PC-9 (cell line): ENCODE measurements around the gene ALDH2. TPM values are rescaled to one million over a fixed set of nuclear protein-coding genes. Genes with fewer than 3 reads are reported as not detected.
"Not testable (repeated sequence)": the region's sequence is repeated elsewhere in the genome, so short reads cannot be mapped to it uniquely, and the experiment has no call there.

Source experiments
- BruUV-seq: library from RNA; stranded (reverse); fragments of 400-500 nt; replicated peaks from 2 replicates; lab custom pipeline; 2021; lab: Mats Ljungman, UMichigan
- CTCF ChIA-PET: fragments of 300-600 bp; sonication (Branson Sonifier 250); formaldehyde crosslinking; loops from one replicate; lab custom pipeline; 2022; ENCODE audit warnings: antibody characterized with exemption; lab: Charles Lee
- POLR2A ChIA-PET: fragments of 300-600 bp; sonication (Branson Sonifier 250); formaldehyde crosslinking; loops from one replicate; lab custom pipeline; 2022; ENCODE audit warnings: antibody characterized with exemption; ENCODE audit not compliant: unreplicated experiment; lab: Charles Lee
- DNase-seq, 2 experiments: peaks; one replicate each; pipeline versions ENCODE4 v3.0.0 to v3.0.0-alpha.2; 2015 to 2022; ENCODE audit warnings: mixed read lengths in 1 of 2
- H2AFZ ChIP-seq: fragments of 200-600 bp; sonication (generic); 2 replicates; pipeline ENCODE4 v1.8.1; 2017; ENCODE audit warnings: antibody characterized with exemption
- H3F3A ChIP-seq: fragments of 200-600 bp; sonication (generic); 2 replicates; pipeline ENCODE4 v1.8.1; 2017; ENCODE audit warnings: antibody characterized with exemption, mild to moderate bottlenecking, low read depth; ENCODE audit not compliant: insufficient read depth
- H3K27ac ChIP-seq: fragments of 200-600 bp; sonication (generic); 2 replicates; pipeline ENCODE4 v1.6.1; 2016; ENCODE audit warnings: mixed run types
- H3K27me3 ChIP-seq: fragments of 200-600 bp; sonication (generic); 2 replicates; pipeline ENCODE4 v1.6.1; 2016; ENCODE audit warnings: low read depth, mixed run types; ENCODE audit not compliant: insufficient read depth
- H3K36me3 ChIP-seq: fragments of 200-600 bp; sonication (generic); 2 replicates; pipeline ENCODE4 v1.6.1; 2016; ENCODE audit warnings: low read depth, mixed run types
- H3K4me1 ChIP-seq: fragments of 200-600 bp; sonication (generic); replicated peaks from 2 replicates; pipeline ENCODE4 v1.6.1; 2016; ENCODE audit warnings: mixed run types; ENCODE audit not compliant: insufficient read depth
- H3K4me2 ChIP-seq: fragments of 200-600 bp; sonication (generic); 2 replicates; pipeline ENCODE4 v1.6.1; 2017; ENCODE audit warnings: mixed run types
- H3K4me3 ChIP-seq: fragments of 200-600 bp; sonication (generic); 2 replicates; pipeline ENCODE4 v1.6.1; 2016; ENCODE audit warnings: mixed run types
- H3K79me2 ChIP-seq: fragments of 200-600 bp; sonication (generic); 2 replicates; pipeline ENCODE4 v1.6.1; 2017; ENCODE audit warnings: low read depth, mixed run types
- H3K9me2 ChIP-seq: fragments of 200-600 bp; sonication (generic); 2 replicates; pipeline ENCODE4 v1.8.1; 2017; ENCODE audit warnings: mild to moderate bottlenecking; ENCODE audit not compliant: insufficient read depth
- H3K9me3 ChIP-seq: fragments of 200-600 bp; sonication (generic); 2 replicates; pipeline ENCODE4 v1.8.1; 2016; ENCODE audit warnings: low read depth; ENCODE audit not compliant: insufficient read depth
- H4K20me1 ChIP-seq: fragments of 200-600 bp; sonication (generic); 2 replicates; pipeline ENCODE4 v1.8.1; 2017; ENCODE audit not compliant: insufficient read depth
- CTCF ChIP-seq: fragments of 200-600 bp; sonication (generic); conservative IDR thresholded peaks from 2 replicates; pipeline ENCODE4 v1.6.1; 2017; ENCODE audit warnings: mixed run types, antibody characterized with exemption, mild to moderate bottlenecking, moderate library complexity
- EZH2 ChIP-seq: fragments of 200-600 bp; sonication (generic); IDR thresholded peaks from 2 replicates; pipeline ENCODE4 v1.8.0; 2017; ENCODE audit warnings: antibody characterized with exemption, low read depth
- intact Hi-C: fragments of 100-400 bp; cut with micrococcal nuclease; formaldehyde crosslinking; loops from one replicate; pipeline ENCODE4 v1.10.0; 2022; ENCODE audit not compliant: unreplicated experiment
- total RNA-seq: library from RNA; stranded (reverse); gene quantifications from 2 replicates; pipeline ENCODE4 v1.2.3, GENCODE V29; 2021

Gene ALDH2
- total RNA-seq, 1 experiment from 2014 or later = 38.9 TPM

- Histone ChIP-seq H3K4me3 (no peak overlapping the region), H4K20me1 (no peaks in the 10 kb centered on the region), H3K4me2 (0 out of 2 replicates have a peak overlapping the region, but pooled peaks have one; percentile 31), H3K9me3 (no peaks in the 10 kb centered on the region), H2AFZ (no peak overlapping the region; the same call in 1 of the 2 replicates), H3K27me3 (no peaks in the 10 kb centered on the region), H3K36me3 (no peaks in the 10 kb centered on the region), H3K9me2 (no peaks in the 10 kb centered on the region), H3K4me1 (0 out of 2 replicates have a peak, but pooled peaks cover 6% of the 10 kb centered on the region), H3K27ac (no peak overlapping the region), H3F3A (no peaks in the 10 kb centered on the region), H3K79me2 (no peaks in the 10 kb centered on the region)
- BruUV-seq = no TSS peak
- no peak for DNase-seq
- intact Hi-C loops = loop anchor here (10.0 kb wide), 1 partner anchor 556 kb away; the partner anchor contains the start of gene HECTD4
- TF ChIP-seq EZH2 (no peak), CTCF (no peak)
- POLR2A ChIA-PET = no interaction called here
- CTCF ChIA-PET = no interaction called here
Measured at GRCh38 chr12:111828338-111828979, 61.7 kb downstream of the ALDH2 start.

GRCh38 chr12:111829635-111830034 lies 62.9 kb downstream of the ALDH2 start:
- H3K9me2 ChIP-seq, H3K36me3 ChIP-seq, H3K27me3 ChIP-seq, H3K9me3 ChIP-seq, POLR2A ChIA-PET, CTCF ChIA-PET, H3K4me1 ChIP-seq, DNase-seq, H3K79me2 ChIP-seq, H3K4me3 ChIP-seq, BruUV-seq, H3K4me2 ChIP-seq, H3F3A ChIP-seq, H3K27ac ChIP-seq, H2AFZ ChIP-seq, H4K20me1 ChIP-seq: not testable (repeated sequence)
- intact Hi-C loops = loop anchor here (10.0 kb wide), 1 partner anchor 555 kb away; the partner anchor contains the start of gene HECTD4

GRCh38 chr12:111834740-111835386 lies 68.1 kb downstream of the ALDH2 start:
- H3K4me1 ChIP-seq, BruUV-seq, H3K36me3 ChIP-seq, H3K9me3 ChIP-seq, H3K79me2 ChIP-seq, H3F3A ChIP-seq, POLR2A ChIA-PET, H4K20me1 ChIP-seq, H3K27me3 ChIP-seq, H3K9me2 ChIP-seq, CTCF ChIA-PET, intact Hi-C loops: not testable (repeated sequence)
- DNase-seq = peak in 1 of 2 experiments; percentile 52
- 0 out of 2 replicates have a peak overlapping the region, but pooled peaks have one; percentile 12 for H3K27ac ChIP-seq
- peak overlapping the region; percentile 76 for H2AFZ ChIP-seq
- peak overlapping the region; percentile 57 for H3K4me3 ChIP-seq
- H3K4me2 ChIP-seq = peak overlapping the region; percentile 76

- intact Hi-C loops, CTCF ChIA-PET, H3K9me2 ChIP-seq, H3K4me3 ChIP-seq, H3K36me3 ChIP-seq, DNase-seq, H3K9me3 ChIP-seq, H3K27ac ChIP-seq, H3K27me3 ChIP-seq, BruUV-seq, H4K20me1 ChIP-seq, POLR2A ChIA-PET, H3F3A ChIP-seq: not testable (repeated sequence)
- Histone ChIP-seq H2AFZ (peak overlapping the region; percentile 76; the same call in 1 of the 2 replicates), H3K4me2 (peak overlapping the region; percentile 76), H3K4me1 (peaks cover 15% of the 10 kb centered on the region), H3K79me2 (peaks cover 11% of the 10 kb centered on the region)
Measured at GRCh38 chr12:111835531-111836181, 68.9 kb downstream of the ALDH2 start.
